ENCODE data around the gene TDRD10. TPM values are rescaled to one million over a fixed set of nuclear protein-coding genes. Genes with fewer than 3 reads are reported as not detected.

TDRD10 gene
- total RNA-seq (2014; rRNA removed; shearing (Covaris generic); ENCODE audit: low replicate concordance): not detected in 2 replicates

- in situ Hi-C loops (cut with HindIII; ENCODE audit: low pct_unique_long_range_greater_than_20kb, low sequenced_read_pairs): no loop called here
- DNase-seq (ENCODE audit: low read depth): no peak
Observed at GRCh38 chr1:154502066-154502743, at the start of gene TDRD10, which contains the start of gene SHE. TDRD10 (plus strand) TSS chr1:154502219; CDS start chr1:154506904, 4,685 bp downstream. SHE (minus strand) TSS chr1:154502412; CDS start chr1:154502026, 386 bp downstream.

GRCh38 chr1:154453161-154453560, 48.9 kb upstream of the TDRD10 start:
- in situ Hi-C loops (cut with HindIII; ENCODE audit: low pct_unique_long_range_greater_than_20kb, low sequenced_read_pairs): no loop called here
- DNase-seq (ENCODE audit: low read depth): no peak

GRCh38 chr1:154453574-154454352, 48.3 kb upstream of the TDRD10 start:
- no peak for DNase-seq (ENCODE audit: low read depth)
- in situ Hi-C loops (cut with HindIII; ENCODE audit: low pct_unique_long_range_greater_than_20kb, low sequenced_read_pairs): no loop called here

- in situ Hi-C loops (cut with HindIII; ENCODE audit: low pct_unique_long_range_greater_than_20kb, low sequenced_read_pairs): no loop called here
- DNase-seq (ENCODE audit: low read depth): no peak
Observed at GRCh38 chr1:154454386-154455120, 47.5 kb upstream of the TDRD10 start.

- in situ Hi-C loops (cut with HindIII; ENCODE audit: low pct_unique_long_range_greater_than_20kb, low sequenced_read_pairs): no loop called here
- no peak for DNase-seq (ENCODE audit: low read depth)
Observed at GRCh38 chr1:154456631-154457030, 45.4 kb upstream of the TDRD10 start.

GRCh38 chr1:154459080-154459479, 42.9 kb upstream of the TDRD10 start:
- no peak for DNase-seq (ENCODE audit: low read depth)
- in situ Hi-C loops (cut with HindIII; ENCODE audit: low pct_unique_long_range_greater_than_20kb, low sequenced_read_pairs): no loop called here

- in situ Hi-C loops (cut with HindIII; ENCODE audit: low pct_unique_long_range_greater_than_20kb, low sequenced_read_pairs): no loop called here
- DNase-seq (ENCODE audit: low read depth): no peak
Observed at GRCh38 chr1:154460695-154461260, 41.2 kb upstream of the TDRD10 start.

- DNase-seq (ENCODE audit: low read depth): no peak
- in situ Hi-C loops (cut with HindIII; ENCODE audit: low pct_unique_long_range_greater_than_20kb, low sequenced_read_pairs): no loop called here
Observed at GRCh38 chr1:154463512-154463990, 38.5 kb upstream of the TDRD10 start.

- DNase-seq (ENCODE audit: low read depth): no peak
- in situ Hi-C loops (cut with HindIII; ENCODE audit: low pct_unique_long_range_greater_than_20kb, low sequenced_read_pairs): no loop called here
Observed at GRCh38 chr1:154465621-154466195, 36.3 kb upstream of the TDRD10 start.

- in situ Hi-C loops (cut with HindIII; ENCODE audit: low pct_unique_long_range_greater_than_20kb, low sequenced_read_pairs): no loop called here
- no peak for DNase-seq (ENCODE audit: low read depth)
Observed at GRCh38 chr1:154466206-154466605, 35.8 kb upstream of the TDRD10 start.

- in situ Hi-C loops (cut with HindIII; ENCODE audit: low pct_unique_long_range_greater_than_20kb, low sequenced_read_pairs): no loop called here
- DNase-seq (ENCODE audit: low read depth): no peak
Observed at GRCh38 chr1:154466921-154467417, 35.0 kb upstream of the TDRD10 start.

GRCh38 chr1:154467434-154468102, 34.5 kb upstream of the TDRD10 start:
- in situ Hi-C loops (cut with HindIII; ENCODE audit: low pct_unique_long_range_greater_than_20kb, low sequenced_read_pairs): no loop called here

GRCh38 chr1:154468535-154469250, 33.3 kb upstream of the TDRD10 start:
- DNase-seq (ENCODE audit: low read depth): no peak
- in situ Hi-C loops (cut with HindIII; ENCODE audit: low pct_unique_long_range_greater_than_20kb, low sequenced_read_pairs): no loop called here

More at GRCh38 chr1:154467434-154468102, 34.5 kb upstream of the TDRD10 start:
- no peak for DNase-seq (ENCODE audit: low read depth)

- no peak for DNase-seq (ENCODE audit: low read depth)
- in situ Hi-C loops (cut with HindIII; ENCODE audit: low pct_unique_long_range_greater_than_20kb, low sequenced_read_pairs): no loop called here
Observed at GRCh38 chr1:154469844-154470560, 32.0 kb upstream of the TDRD10 start.

GRCh38 chr1:154471304-154471703, 30.7 kb upstream of the TDRD10 start:
- DNase-seq (ENCODE audit: low read depth): no peak
- in situ Hi-C loops (cut with HindIII; ENCODE audit: low pct_unique_long_range_greater_than_20kb, low sequenced_read_pairs): no loop called here

GRCh38 chr1:154474802-154475201, 27.2 kb upstream of the TDRD10 start:
- in situ Hi-C loops (cut with HindIII; ENCODE audit: low pct_unique_long_range_greater_than_20kb, low sequenced_read_pairs): no loop called here
- peak; percentile 66 for DNase-seq (ENCODE audit: low read depth)

Measured in Caki2 (cell line).